Kidney epithelial cell (primary cell): ENCODE results near the gene PRTG. TPM values are rescaled to one million over a fixed set of nuclear protein-coding genes. Genes with fewer than 3 reads are reported as not detected.
A peak's percentile ranks its signal among the peaks of the same experiment; 100 is the strongest.

Source experiments
- DNase-seq: peaks from one replicate; pipeline ENCODE4 v3.0.0-alpha.2; 2010; ENCODE audit warnings: low read depth
- H3K27me3 ChIP-seq: 2 replicates; pipeline ENCODE4 v1.6.0; 2011; ENCODE audit warnings: low read length; ENCODE audit not compliant: control insufficient read depth, insufficient read depth
- H3K36me3 ChIP-seq: 2 replicates; pipeline ENCODE4 v1.5.1; 2011; ENCODE audit warnings: low read length; ENCODE audit not compliant: control insufficient read depth, insufficient read depth
- H3K4me3 ChIP-seq: 2 replicates; pipeline ENCODE4 v1.5.1; 2011; ENCODE audit warnings: low read depth, mild to moderate bottlenecking, control low read depth, low read length
- CTCF ChIP-seq: IDR thresholded peaks from 2 replicates; pipeline ENCODE4 v1.5.1; 2011; ENCODE audit warnings: mild to moderate bottlenecking, moderate library complexity, low read length, control low read depth, inconsistent platforms; ENCODE audit not compliant: insufficient read depth, poor library complexity, severe bottlenecking
- total RNA-seq: library from RNA; depleted of rRNA; stranded (reverse); fragments of >200 nt; gene quantifications from 2 replicates; pipeline ENCODE4 v1.2.3, GENCODE V29; 2015

Gene PRTG
- total RNA-seq, 1 donor from 2014 or later: 9.4 TPM

- Histone ChIP-seq H3K4me3 (no peak overlapping the region), H3K36me3 (no peaks in the 10 kb centered on the region), H3K27me3 (no peaks in the 10 kb centered on the region)
- no peak for TF ChIP-seq CTCF
- no peak for DNase-seq
These were observed 33.5 kb downstream of the PRTG start for GRCh38 chr15:55709458-55709857.

- no peak for TF ChIP-seq CTCF
- no peak for DNase-seq
- Histone ChIP-seq H3K4me3 (no peak overlapping the region), H3K36me3 (no peaks in the 10 kb centered on the region), H3K27me3 (no peaks in the 10 kb centered on the region)
These were observed 34.2 kb downstream of the PRTG start for GRCh38 chr15:55708720-55709119.

- Histone ChIP-seq H3K36me3 (no peaks in the 10 kb centered on the region), H3K27me3 (no peaks in the 10 kb centered on the region), H3K4me3 (no peak overlapping the region)
- no peak for TF ChIP-seq CTCF
- no peak for DNase-seq
These were observed 35.0 kb downstream of the PRTG start for GRCh38 chr15:55707951-55708350.

GRCh38 chr15:55707518-55707917 is 35.4 kb downstream of the PRTG start:
- H3K4me3 ChIP-seq: no peak overlapping the region
- no peak for TF ChIP-seq CTCF
- DNase-seq: no peak
- H3K36me3 ChIP-seq: no peaks in the 10 kb centered on the region
- H3K27me3 ChIP-seq: no peaks in the 10 kb centered on the region

- DNase-seq: peak; percentile 57
- H3K36me3 ChIP-seq: no peaks in the 10 kb centered on the region
- no peak for TF ChIP-seq CTCF
These were observed 39.1 kb downstream of the PRTG start for GRCh38 chr15:55703873-55704301.

GRCh38 chr15:55700876-55701275 is 42.1 kb downstream of the PRTG start:
- Histone ChIP-seq H3K27me3 (no peaks in the 10 kb centered on the region), H3K36me3 (no peaks in the 10 kb centered on the region), H3K4me3 (no peak overlapping the region)
- no peak for DNase-seq
- no peak for TF ChIP-seq CTCF

More at GRCh38 chr15:55703873-55704301, 39.1 kb downstream of the PRTG start:
- no peaks in the 10 kb centered on the region for H3K27me3 ChIP-seq
- H3K4me3 ChIP-seq: no peak overlapping the region
